HPDE6-E6E7 (cell line): ENCODE measurements around the gene OR2A42.
"Not testable (repeated sequence)": the region's sequence is repeated elsewhere in the genome, so short reads cannot be mapped to it uniquely, and the experiment has no call there.

Experiments used
- DNase-seq: peaks from one replicate; pipeline ENCODE4 v3.0.0; 2011; ENCODE audit warnings: missing footprints; ENCODE audit errors: extremely low spot score

The OR2A42 gene

GRCh38 chr7:144220531-144220930, 18.9 kb downstream of the OR2A42 start:
- DNase-seq, result not testable (repeated sequence)

- not testable (repeated sequence) for DNase-seq
Observed at GRCh38 chr7:144219149-144219548, 20.3 kb downstream of the OR2A42 start.

GRCh38 chr7:144218581-144218980, 20.8 kb downstream of the OR2A42 start:
- DNase-seq, result not testable (repeated sequence)

- DNase-seq, result not testable (repeated sequence)
Observed at GRCh38 chr7:144217200-144217599, 22.2 kb downstream of the OR2A42 start.

GRCh38 chr7:144205306-144205705, 34.1 kb downstream of the OR2A42 start:
- not testable (repeated sequence) for DNase-seq

GRCh38 chr7:144203086-144203485, 36.3 kb downstream of the OR2A42 start:
- not testable (repeated sequence) for DNase-seq

GRCh38 chr7:144201978-144202377, 37.4 kb downstream of the OR2A42 start:
- not testable (repeated sequence) for DNase-seq

- not testable (repeated sequence) for DNase-seq
Observed at GRCh38 chr7:144198934-144199333, 40.5 kb downstream of the OR2A42 start.

- DNase-seq, result not testable (repeated sequence)
Observed at GRCh38 chr7:144195212-144195872, 44.1 kb downstream of the OR2A42 start, which contains the start of gene ARHGEF35. Gene ARHGEF35, minus strand, starts transcription at chr7:144195833. Its CDS starts 7,450 bp downstream, at chr7:144188383.

GRCh38 chr7:144194453-144194852, 45.0 kb downstream of the OR2A42 start:
- not testable (repeated sequence) for DNase-seq

GRCh38 chr7:144193782-144194181, 45.6 kb downstream of the OR2A42 start:
- DNase-seq, result not testable (repeated sequence)

GRCh38 chr7:144188578-144189171, 50.7 kb downstream of the OR2A42 start:
- not testable (repeated sequence) for DNase-seq

GRCh38 chr7:144187848-144188247, 51.6 kb downstream of the OR2A42 start:
- DNase-seq, result not testable (repeated sequence)

GRCh38 chr7:144183166-144183565, 56.2 kb downstream of the OR2A42 start, which contains the start of gene CTAGE4:
Gene CTAGE4, plus strand, starts transcription at chr7:144183466. Its CDS starts 38 bp downstream, at chr7:144183504.
- DNase-seq, result not testable (repeated sequence)

- DNase-seq, result not testable (repeated sequence)
Observed at GRCh38 chr7:144179165-144179479, 60.3 kb downstream of the OR2A42 start.

- DNase-seq, result not testable (repeated sequence)
Observed at GRCh38 chr7:144178380-144179164, 60.8 kb downstream of the OR2A42 start.
